Thyroid gland (tissue), 4 donors: ENCODE data around the gene MEOX2. TPM values are rescaled to one million over a fixed set of nuclear protein-coding genes. Genes with fewer than 3 reads are reported as not detected.

ENCODE experiments used
- DNase-seq, 2 donors: peaks; one replicate each; pipeline ENCODE4 v3.0.0-alpha.2; 2019
- H3K27ac ChIP-seq, 3 donors: fragments of 200-600 bp; sonication (generic); 1 replicate in 2 of 3; 2 replicates in 1 of 3; pipeline ENCODE4 v1.5.1; 2016 to 2019; ENCODE audit warnings: mild to moderate bottlenecking in 1 of 3, moderate library complexity in 1 of 3
- H3K27me3 ChIP-seq: fragments of 200-600 bp; sonication (generic); one replicate; pipeline ENCODE4 v1.5.1; 2019
- H3K36me3 ChIP-seq, 2 donors: fragments of 200-600 bp; sonication (generic); one replicate each; pipeline ENCODE4 v1.5.1; 2016 to 2019
- H3K4me1 ChIP-seq, 2 donors: fragments of 200-600 bp; sonication (generic); one replicate each; pipeline ENCODE4 v1.5.1; 2017 to 2019
- H3K4me3 ChIP-seq, 3 donors: fragments of 200-600 bp; sonication (generic); replicated peaks in 1 of 3; 1 replicate in 2 of 3; 2 replicates in 1 of 3; pipeline ENCODE4 v1.5.1; 2016; ENCODE audit warnings: mild to moderate bottlenecking in 1 of 3
- H3K9me3 ChIP-seq: fragments of 200-600 bp; sonication (generic); one replicate; pipeline ENCODE4 v1.5.1; 2017
- POLR2A ChIP-seq, 2 donors: fragments of 450-650 bp; IDR thresholded peaks; one replicate each; pipeline ENCODE4 v1.6.1; 2017; ENCODE audit warnings: antibody characterized with exemption in 2 of 2, mild to moderate bottlenecking in 2 of 2, moderate library complexity in 1 of 2
- WGBS, 2 donors: methylation state at CpG; one replicate each; pipeline ENCODE4 v1.1.5; 2017; 5-methylcytosine and 5-hydroxymethylcytosine counted together
- intact Hi-C: fragments of 100-400 bp; cut with DNase I; formaldehyde crosslinking; loops from one replicate; pipeline ENCODE4 v1.15.1; 2023
- total RNA-seq, 4 donors: library from RNA; depleted of rRNA; stranded (reverse); fragments of >200 nt; gene quantifications; one replicate each; pipeline ENCODE4 v1.2.3, GENCODE V29; 2016
- TF ChIP-seq, protein P1 (sequence below), 6 experiments: fragments of 200-600 bp in 3 of 6; fragments of 450-650 bp in 3 of 6; sonication (generic) in 3 of 6; IDR thresholded peaks; one replicate each; pipeline ENCODE4 v1.5.1; 2016 to 2019; ENCODE audit warnings: antibody characterized with exemption in 6 of 6, mild to moderate bottlenecking in 2 of 6, inconsistent platforms in 1 of 6, moderate library complexity in 1 of 6

Gene MEOX2
- total RNA-seq, 4 donors from 2014 or later: 4.5 to 12.2 (median 7.8) TPM

GRCh38 chr7:15678653-15679052, 7.8 kb downstream of the MEOX2 start:
- H3K4me3 ChIP-seq: no peak overlapping the region
- H3K4me1 ChIP-seq: no peaks in the 10 kb centered on the region
- H3K27ac ChIP-seq: peak overlapping the region in 2 of 3 donors; percentile 27 to 90

GRCh38 chr7:15675379-15675778, 11.1 kb downstream of the MEOX2 start:
- H3K36me3 ChIP-seq: no peaks in the 10 kb centered on the region
- intact Hi-C loops: no loop called here
- H3K27me3 ChIP-seq: no peaks in the 10 kb centered on the region
- no peaks in the 10 kb centered on the region for H3K9me3 ChIP-seq
- no peak for DNase-seq
- WGBS, 2 donors: 83 to 93% methylated on average over 2 of the region's 2 CpGs
- H3K4me1 ChIP-seq: no peaks in the 10 kb centered on the region
- no peak overlapping the region for H3K4me3 ChIP-seq
- no peak overlapping the region for H3K27ac ChIP-seq
- TF ChIP-seq POLR2A (IDR thresholded peaks at IDR 0.05): no peak
- TF ChIP-seq, protein P1, sequence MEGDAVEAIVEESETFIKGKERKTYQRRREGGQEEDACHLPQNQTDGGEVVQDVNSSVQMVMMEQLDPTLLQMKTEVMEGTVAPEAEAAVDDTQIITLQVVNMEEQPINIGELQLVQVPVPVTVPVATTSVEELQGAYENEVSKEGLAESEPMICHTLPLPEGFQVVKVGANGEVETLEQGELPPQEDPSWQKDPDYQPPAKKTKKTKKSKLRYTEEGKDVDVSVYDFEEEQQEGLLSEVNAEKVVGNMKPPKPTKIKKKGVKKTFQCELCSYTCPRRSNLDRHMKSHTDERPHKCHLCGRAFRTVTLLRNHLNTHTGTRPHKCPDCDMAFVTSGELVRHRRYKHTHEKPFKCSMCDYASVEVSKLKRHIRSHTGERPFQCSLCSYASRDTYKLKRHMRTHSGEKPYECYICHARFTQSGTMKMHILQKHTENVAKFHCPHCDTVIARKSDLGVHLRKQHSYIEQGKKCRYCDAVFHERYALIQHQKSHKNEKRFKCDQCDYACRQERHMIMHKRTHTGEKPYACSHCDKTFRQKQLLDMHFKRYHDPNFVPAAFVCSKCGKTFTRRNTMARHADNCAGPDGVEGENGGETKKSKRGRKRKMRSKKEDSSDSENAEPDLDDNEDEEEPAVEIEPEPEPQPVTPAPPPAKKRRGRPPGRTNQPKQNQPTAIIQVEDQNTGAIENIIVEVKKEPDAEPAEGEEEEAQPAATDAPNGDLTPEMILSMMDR (IDR thresholded peaks at IDR 0.05): no peak

More at GRCh38 chr7:15678653-15679052, 7.8 kb downstream of the MEOX2 start:
- WGBS, 2 donors: 78 to 88% methylated on average over 3 of the region's 3 CpGs
- H3K27me3 ChIP-seq: no peaks in the 10 kb centered on the region
- TF ChIP-seq, protein P1 (IDR thresholded peaks at IDR 0.05): no peak
- TF ChIP-seq POLR2A (IDR thresholded peaks at IDR 0.05): no peak
- intact Hi-C loops: no loop called here
- H3K9me3 ChIP-seq: no peaks in the 10 kb centered on the region
- H3K36me3 ChIP-seq: no peaks in the 10 kb centered on the region
- DNase-seq: no peak

GRCh38 chr7:15674586-15674985, 11.9 kb downstream of the MEOX2 start:
- no peak overlapping the region for H3K27ac ChIP-seq
- TF ChIP-seq, protein P1 (IDR thresholded peaks at IDR 0.05): no peak
- no peaks in the 10 kb centered on the region for H3K27me3 ChIP-seq
- no peak overlapping the region for H3K4me3 ChIP-seq
- H3K9me3 ChIP-seq: no peaks in the 10 kb centered on the region
- intact Hi-C loops: no loop called here
- no peaks in the 10 kb centered on the region for H3K4me1 ChIP-seq
- DNase-seq: no peak
- H3K36me3 ChIP-seq: no peaks in the 10 kb centered on the region

- intact Hi-C loops: no loop called here
- WGBS, 2 donors: 86 to 89% methylated on average over 10 of the region's 10 CpGs
These were observed 16.9 kb downstream of the MEOX2 start for GRCh38 chr7:15669443-15670090.

DNA sequence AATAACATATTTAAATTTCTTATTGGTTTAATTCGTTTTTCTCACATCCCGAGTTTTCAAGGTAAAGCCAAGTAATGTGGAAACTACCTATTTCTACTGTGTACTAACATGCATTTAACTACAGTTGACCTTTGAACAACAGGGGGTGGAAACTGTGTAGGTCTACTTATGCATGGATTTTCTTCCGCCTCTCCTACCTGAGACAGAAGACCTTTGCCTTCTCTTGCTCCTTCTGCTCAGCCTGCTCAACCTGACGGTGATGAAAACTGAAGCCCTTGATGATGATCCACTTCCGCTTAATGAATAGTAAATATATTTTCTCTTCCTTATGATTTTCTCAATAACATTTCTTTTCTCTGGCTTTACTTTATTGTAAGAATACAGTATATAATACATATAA, 18.5 kb downstream of the MEOX2 start:
- intact Hi-C loops: no loop called here
- WGBS, 2 donors: 86 to 89% methylated on average over 5 of the region's 5 CpGs

More at GRCh38 chr7:15669443-15670090, 16.9 kb downstream of the MEOX2 start:
- Histone ChIP-seq H3K27me3 (no peaks in the 10 kb centered on the region), H3K4me1 (no peaks in the 10 kb centered on the region), H3K27ac (no peak overlapping the region), H3K36me3 (no peaks in the 10 kb centered on the region), H3K4me3 (no peak overlapping the region), H3K9me3 (no peaks in the 10 kb centered on the region)
- no peak for TF ChIP-seq POLR2A (IDR thresholded peaks at IDR 0.05)
- TF ChIP-seq, protein P1 (IDR thresholded peaks at IDR 0.05): no peak
- DNase-seq: no peak

More for the DNA sequence above, 18.5 kb downstream of the MEOX2 start:
- H3K4me3 ChIP-seq: no peak overlapping the region
- H3K27me3 ChIP-seq: no peaks in the 10 kb centered on the region
- TF ChIP-seq POLR2A (IDR thresholded peaks at IDR 0.05): no peak
- TF ChIP-seq, protein P1 (IDR thresholded peaks at IDR 0.05): no peak
- H3K9me3 ChIP-seq: no peaks in the 10 kb centered on the region
- no peaks in the 10 kb centered on the region for H3K36me3 ChIP-seq
- H3K27ac ChIP-seq: no peak overlapping the region
- H3K4me1 ChIP-seq: no peaks in the 10 kb centered on the region
- DNase-seq: no peak
